Right lobe of liver (tissue), 4 donors: ENCODE results near the gene PRR15.

Experiments
- CTCF ChIP-seq, 4 donors: fragments of 200-600 bp in 3 of 4; fragments of 450-650 bp in 1 of 4; IDR thresholded peaks; one replicate each; pipeline versions ENCODE4 v1.5.1 to v1.8.0; 2016 to 2022; ENCODE audit warnings: antibody characterized with exemption in 4 of 4, mild to moderate bottlenecking in 2 of 4
- POLR2A ChIP-seq: fragments of 450-650 bp; IDR thresholded peaks from one replicate; pipeline ENCODE4 v1.6.1; 2017; ENCODE audit warnings: antibody characterized with exemption, mild to moderate bottlenecking
- donor health status: DM: no; HTN: no; CAD: no.
- donor health status: DM: no; HTN: no; CAD: no.
- donor health status: DM: no; HTN: yes; CAD: no.

- no peak for TF ChIP-seq CTCF (IDR thresholded peaks at IDR 0.05)
- no peak for TF ChIP-seq POLR2A
These were observed at the start of gene PRR15 for GRCh38 chr7:29563590-29564495.
